GM21381 (cell line): ENCODE measurements around the gene RGS13.
"Not testable (repeated sequence)": the region's sequence is repeated elsewhere in the genome, so short reads cannot be mapped to it uniquely, and the experiment has no call there.

ENCODE experiments used
- ATAC-seq: cut with Tn5 transposase; IDR thresholded peaks from one replicate; pipeline ENCODE4 v1.9.1; 2021; ENCODE audit warnings: mild to moderate bottlenecking, moderate library complexity; ENCODE audit not compliant: unreplicated experiment

The RGS13 gene

DNA sequence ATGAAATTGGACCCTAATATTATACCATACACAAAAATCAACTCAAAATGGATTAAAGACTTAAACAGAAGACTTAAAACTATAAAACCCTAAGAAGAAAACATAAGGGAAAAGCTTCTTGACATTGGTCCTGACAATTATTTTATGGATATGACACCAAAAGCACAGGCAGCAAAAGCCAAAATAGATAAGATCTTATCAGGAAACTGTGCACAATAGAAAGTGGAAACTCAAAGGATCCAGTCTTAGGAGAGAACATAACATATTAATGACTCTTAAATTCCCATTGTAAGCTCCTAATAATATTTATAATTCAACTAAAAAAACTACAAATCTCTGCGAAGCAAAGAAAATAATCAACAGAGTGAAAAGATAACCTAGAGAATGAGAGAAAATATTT lies 39.8 kb downstream of the RGS13 start:
- no peak for ATAC-seq

DNA sequence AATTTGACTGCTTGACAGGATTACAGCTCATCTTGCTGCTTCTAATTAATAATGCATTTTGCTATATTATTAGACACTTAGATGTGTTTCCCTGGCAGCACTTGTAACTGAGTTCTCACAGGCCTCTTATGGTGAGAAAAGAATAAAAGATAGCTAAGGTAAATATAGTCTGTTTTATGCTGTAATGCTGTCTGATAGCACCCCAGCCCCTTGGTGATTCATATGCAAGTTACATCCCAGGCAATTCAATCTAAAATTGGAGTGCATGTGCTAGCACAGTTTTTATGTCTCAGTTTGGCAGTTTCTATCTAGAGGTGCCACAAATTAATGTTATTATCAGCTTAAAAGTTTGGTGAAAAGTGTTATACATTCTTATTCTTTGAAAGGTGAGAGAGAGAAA lies 42.2 kb downstream of the RGS13 start:
- ATAC-seq, result no peak

DNA sequence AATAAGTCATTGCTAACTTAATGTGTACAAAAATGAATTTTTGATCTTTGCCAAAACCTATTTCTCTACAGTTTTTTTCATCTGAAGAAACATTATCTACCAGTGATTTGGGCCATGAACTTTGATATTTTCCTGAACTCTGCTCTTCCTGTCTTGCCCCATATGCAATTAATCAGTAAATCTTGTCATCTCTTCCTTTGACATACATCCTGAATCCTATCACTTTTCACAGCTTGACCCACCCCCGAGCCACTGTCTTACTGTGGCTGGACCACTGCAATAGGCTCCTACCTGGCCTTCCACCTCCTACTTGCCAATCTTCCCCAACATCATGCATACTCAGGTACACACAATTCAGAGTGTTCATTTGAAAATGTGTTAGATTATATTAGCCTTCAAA lies 46.4 kb downstream of the RGS13 start:
- ATAC-seq, result no peak

DNA sequence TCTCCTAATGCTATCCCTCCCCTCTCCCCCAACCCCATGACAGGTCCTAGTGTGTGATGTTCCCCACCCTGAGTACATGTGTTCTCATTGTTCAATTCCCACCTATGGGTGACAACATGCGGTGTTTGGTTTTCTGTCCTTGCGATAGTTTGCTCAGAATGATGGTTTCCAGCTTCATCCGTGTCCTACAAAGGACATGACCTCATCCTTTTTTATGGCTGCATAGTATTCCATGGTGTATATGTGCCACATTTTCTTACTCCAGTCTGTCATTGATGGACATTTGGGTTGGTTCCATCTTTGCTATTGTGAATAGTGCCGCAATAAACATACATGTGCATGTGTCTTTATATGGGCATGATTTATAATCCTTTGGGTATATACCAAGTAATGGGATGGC lies 47.1 kb downstream of the RGS13 start:
- ATAC-seq, result not testable (repeated sequence)

DNA sequence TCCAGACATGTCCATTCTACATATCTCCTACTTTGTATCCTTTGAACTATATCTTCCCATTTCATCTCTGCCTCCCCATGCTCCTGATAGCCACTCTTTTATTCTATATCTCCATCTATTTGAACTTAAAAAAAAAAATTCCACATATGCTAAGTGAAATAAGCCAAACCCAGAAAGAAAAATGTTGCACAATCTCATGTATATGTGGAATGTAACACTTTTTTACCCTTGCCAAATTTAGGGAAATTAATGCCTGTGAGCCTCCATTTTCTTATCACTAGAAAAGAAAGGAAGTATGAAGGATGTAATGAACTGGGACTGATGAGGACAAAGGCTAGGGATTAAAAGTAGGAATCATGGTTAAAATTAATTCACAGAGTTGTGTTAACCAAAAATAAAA lies 53.5 kb downstream of the RGS13 start:
- no peak for ATAC-seq

DNA sequence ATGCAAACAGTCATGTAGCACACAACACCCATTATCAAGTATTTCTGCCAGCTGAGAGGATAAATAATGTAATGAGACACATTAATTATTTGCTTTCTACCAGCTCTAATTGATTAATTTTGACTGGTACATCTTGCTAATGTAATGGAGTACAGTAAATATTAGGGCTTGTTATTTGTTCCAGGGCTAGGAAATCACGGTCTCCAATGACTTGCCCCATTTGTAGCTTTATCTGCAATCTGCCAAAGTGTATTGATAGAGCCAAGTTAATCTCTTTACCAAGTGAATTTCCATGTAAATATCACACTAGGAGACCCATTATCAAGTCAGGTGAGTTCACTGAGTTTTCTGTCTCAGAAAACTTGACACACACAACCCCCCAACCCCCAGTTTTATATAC lies 55.1 kb downstream of the RGS13 start:
- ATAC-seq, result no peak

DNA sequence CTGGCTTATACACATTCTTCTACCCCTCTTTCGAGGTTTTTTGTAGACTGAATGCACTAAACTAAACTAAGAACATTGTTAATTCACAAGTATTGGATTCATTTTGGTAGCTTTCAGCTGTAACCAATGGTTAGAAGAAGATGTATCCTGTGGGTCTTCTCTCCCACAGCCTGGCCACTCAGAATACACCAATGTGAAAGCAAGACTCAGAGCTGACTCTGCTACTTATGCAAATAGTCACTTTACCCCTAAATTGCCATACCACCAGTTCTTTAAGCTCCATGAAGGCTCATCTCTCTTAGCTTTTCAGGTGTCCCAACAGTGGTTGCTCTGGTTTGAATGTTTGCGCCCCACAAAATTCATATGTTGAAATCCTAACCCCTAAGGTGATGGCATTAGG lies 60.1 kb downstream of the RGS13 start:
- ATAC-seq, result no peak

DNA sequence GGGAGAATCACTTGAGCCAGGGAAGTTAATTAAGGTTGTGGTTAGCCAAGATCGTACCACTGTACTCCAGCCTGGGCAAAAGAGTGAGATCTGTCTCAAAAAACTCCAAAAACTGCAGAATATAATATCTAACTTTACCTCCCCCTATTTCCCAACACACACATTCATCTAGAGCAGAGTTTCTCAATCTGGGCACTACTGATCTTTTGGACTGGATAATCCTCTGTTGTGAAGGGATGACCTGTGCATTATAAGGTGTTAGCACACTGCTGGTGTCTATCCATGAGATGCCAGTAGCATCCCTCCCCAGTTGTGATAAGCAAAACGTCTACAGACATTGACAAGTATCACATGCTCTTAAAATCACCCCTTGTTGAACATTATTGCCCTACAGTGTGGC lies 61.8 kb downstream of the RGS13 start:
- no peak for ATAC-seq

DNA sequence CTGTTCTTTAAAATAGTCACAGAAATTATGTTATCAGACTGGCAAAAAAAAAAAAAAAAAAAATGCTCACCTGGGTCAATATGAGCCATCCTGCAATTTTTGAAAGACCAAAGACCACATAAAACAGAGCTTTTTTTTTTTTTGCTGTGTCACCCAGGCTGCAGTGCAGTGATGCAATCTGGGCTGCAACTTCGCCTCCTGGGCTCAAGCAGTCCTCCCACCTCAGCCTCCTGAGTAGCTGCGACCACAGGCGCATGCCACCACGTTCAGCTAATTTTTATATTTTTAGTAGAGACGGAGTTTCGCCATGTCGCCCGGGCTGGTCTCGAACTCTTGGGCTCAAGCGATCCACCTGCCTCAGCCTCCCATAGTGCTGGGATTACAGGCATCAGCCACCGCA lies 62.8 kb downstream of the RGS13 start:
- ATAC-seq, result no peak

DNA sequence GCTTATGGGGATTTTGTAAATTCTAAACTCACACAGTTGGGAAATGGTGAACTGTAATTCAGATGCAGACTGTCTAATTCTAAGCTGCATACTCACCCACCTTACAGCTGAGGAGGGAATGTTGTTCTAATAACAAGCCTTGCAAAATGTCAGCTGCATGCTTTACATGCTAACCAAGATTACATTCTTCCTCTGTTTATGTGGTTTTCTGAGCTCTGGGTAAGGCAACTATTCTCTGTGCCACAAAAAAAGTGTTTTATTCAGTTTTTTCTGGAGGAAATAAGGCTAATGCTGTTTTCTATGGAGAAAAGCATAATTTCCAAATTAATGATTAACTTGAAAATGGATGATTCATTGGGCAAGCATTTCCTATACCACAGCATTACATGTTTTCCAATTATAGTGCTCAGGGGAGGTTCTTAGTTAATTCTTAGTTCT lies 64.9 kb downstream of the RGS13 start:
- no peak for ATAC-seq

DNA sequence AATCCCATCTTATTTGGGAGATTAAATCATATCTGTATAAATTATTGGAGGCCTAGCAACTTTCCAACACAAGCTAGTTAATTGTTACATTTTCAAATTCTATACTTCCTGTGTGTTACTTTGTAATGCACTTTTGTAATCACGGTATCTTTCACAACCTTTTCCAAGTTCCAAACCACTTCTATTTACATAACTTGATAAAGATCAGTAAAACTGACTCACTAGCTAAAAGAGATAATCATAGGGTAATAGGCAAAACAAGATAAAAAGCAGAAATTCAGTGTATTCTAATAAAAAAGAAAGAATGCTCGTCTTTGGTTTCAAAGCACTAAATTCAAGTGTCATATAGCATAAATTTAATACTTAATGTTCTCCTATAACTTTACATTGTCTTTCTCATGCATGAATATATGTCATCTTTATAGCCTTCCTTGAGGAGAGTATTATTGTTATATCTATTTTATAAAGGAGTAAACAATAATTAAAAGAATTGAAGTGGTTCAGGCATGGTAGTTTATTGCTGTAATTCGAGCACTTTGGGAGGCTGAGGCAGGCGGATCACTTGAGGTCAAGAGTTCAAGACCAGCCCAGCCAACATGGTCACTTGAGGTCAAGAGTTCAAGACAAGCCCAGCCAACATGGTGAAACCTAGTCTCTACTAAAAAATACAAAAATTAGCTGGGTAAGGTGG lies 66.4 kb downstream of the RGS13 start:
- ATAC-seq, result no peak

DNA sequence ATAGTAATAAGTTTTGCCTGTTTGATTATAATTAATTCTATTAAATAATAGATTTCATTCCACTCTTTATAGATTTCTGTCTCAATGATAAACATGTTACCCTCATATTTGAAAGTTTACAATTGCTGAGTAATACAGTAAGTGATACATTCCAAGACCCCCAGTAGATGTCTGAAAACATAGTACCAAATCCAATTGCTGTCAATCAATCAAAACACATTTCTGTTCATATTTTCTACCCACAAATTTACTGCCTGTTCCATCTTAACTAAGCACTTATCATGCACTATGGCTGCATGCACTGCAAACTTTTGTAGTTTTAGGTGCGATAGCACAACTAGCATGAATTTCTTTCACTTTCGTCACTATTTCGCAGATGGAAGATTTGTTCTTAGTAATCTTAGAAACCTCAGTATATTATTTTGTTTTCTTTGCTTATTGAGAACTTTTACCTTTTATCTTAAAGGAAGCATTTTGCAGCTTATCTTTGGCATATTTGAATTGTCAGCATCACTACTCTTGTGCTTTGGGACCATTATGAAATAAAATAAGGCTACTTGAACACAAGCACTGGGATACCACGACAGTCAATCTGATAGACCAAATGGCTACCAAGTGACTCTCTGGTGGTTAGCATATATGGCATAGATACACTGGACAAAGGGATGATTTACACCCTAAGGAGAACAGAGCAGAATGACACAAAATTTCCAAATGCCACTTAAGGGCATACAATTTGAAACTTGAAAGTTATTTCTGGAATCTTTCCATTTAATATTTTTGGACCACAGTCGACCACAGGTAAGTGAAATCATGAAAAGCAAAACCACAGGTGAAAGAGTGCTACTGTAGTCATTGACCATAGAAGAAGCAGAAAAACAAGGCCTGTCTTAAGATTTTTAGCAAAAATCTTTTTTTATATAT lies 67.6 kb downstream of the RGS13 start:
- ATAC-seq, result peak; percentile 72

DNA sequence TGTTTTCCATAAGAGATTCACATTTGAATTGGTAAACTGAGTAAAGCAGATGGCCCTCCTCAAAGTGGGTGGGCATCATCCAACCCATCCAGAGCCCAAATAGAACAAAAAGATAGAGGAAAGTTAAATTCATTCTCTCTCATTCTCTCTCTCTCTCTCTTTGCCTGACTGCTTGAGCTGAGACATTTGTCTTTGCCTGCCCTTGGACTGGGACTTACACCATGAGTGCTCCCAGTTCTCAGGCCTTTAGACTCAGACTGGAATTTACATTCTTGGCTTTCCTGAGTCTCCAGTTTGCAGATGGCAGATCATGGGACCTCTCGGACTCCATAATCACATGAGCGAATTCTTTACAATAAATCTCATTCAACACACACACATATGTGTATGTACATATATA lies 69.6 kb downstream of the RGS13 start:
- no peak for ATAC-seq

DNA sequence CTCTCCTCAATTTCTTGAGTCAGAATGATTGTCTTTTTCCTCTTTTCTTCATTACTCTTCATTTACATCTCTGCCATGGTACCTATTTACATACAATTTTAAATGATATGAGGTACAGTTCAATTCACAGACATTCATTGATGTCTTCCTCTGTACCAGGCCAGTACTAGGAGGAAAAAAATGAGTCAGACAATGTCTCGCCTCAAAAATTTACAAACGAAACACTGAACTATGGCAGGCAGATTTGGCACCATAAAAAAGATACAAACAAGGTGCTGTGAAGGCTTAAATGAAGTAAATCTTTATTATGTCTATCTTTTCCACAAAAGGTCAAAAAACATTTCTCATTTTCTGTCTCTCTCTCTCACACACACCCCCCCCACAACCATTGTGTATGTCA lies 71.0 kb downstream of the RGS13 start:
- ATAC-seq, result no peak

DNA sequence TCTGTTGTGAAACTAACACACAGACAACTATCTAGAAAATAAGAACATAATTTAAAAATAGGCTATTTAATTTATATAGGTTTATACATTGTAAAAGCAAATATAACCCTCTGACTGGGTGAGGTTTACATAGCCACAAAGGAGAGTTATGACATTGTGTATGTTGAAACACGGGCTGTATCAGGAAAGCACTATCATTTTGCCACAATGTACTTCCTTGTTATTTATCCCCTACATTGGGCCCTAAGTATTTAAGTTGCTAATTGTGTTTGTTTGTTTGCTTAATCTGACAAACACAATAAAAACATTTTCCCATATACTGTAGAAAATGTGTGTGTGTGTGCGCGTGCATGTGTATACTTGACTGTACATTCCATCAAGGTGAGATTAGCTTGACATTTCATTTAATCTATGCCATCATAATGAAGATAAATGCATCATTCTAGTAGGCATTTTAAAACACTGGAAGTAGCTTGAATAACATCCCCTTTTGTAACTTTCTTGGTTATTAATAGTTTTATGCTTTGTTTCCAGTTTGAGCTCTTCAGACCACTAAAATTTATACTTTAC lies 72.1 kb downstream of the RGS13 start:
- ATAC-seq, result no peak

DNA sequence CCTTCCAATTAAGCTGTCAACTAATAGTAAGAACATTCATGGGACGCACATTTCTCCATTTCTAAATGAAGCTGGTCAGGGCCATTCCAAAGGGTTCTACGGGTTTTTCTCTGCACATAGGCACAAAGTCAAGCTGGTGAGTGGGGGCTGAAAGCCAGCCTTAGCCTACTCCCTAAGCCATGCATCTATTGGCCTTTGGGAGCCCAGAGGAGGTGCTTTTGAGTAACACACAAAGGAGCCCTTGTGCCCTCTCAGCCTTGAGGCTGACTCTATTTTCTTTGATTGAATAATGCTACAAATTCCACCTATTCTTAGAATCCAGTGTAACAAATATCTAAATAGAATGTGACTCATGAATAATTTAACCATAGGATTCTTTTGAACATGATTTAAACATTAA lies 73.6 kb downstream of the RGS13 start:
- ATAC-seq, result no peak
